ENCODE measurements around the gene PAK1. TPM values are rescaled to one million over a fixed set of nuclear protein-coding genes. Genes with fewer than 3 reads are reported as not detected.

The PAK1 gene
- total and polyA plus RNA-seq, 5 experiments from 2014 or later: 17.2 to 28.9 (median 24.2) TPM

GRCh38 chr11:77409046-77409445 is 64.8 kb downstream of the PAK1 start:
- H3K36me3 Mint-ChIP-seq: no peaks in the 10 kb centered on the region

DNA sequence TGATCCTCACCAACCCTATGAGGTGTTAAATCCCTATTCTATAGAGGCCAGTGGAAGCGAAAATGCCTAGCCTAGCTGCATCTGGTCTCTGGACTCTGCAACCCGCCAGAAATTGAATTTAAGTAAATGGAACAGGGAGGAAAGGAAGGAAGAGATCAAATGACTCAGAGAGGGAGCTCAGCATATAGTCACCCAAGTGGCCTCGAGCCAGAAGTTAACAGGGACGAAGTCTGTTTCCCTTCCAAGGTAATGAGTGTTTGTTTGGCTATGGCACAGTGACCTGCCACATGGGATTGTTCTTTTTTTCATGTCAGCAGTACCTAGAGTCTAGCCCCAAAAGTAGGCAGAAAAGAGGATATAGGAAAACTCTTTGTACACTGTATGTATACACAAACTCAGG is 66.3 kb downstream of the PAK1 start:
- Mint-ChIP-seq H3K4me3 (no peak overlapping the region), H3K9me3 (no peaks in the 10 kb centered on the region), H3K36me3 (peaks cover 0 to 3% (median 0%) of the 10 kb centered on the region in 3 donors), H3K27ac (peak overlapping the region in 4 of 10 donors; percentile 35 to 61 (median 43)), H3K27me3 (no peaks in the 10 kb centered on the region), H3K4me1 (peaks cover 43 to 62% (median 56%) of the 10 kb centered on the region in 4 donors)
- DNase-seq (no peak), ATAC-seq (no peak)
- POLR2A ChIA-PET: no interaction called here

More at GRCh38 chr11:77409046-77409445, 64.8 kb downstream of the PAK1 start:
- ATAC-seq: no peak
- Mint-ChIP-seq H3K4me1 (peaks cover 38 to 55% (median 51%) of the 10 kb centered on the region in 4 donors), H3K27ac (peak overlapping the region in 1 of 10 donors; percentile 66), H3K4me3 (no peak overlapping the region), H3K27me3 (no peaks in the 10 kb centered on the region), H3K9me3 (no peaks in the 10 kb centered on the region)
- no peak for DNase-seq
- POLR2A ChIA-PET: no interaction called here

- Mint-ChIP-seq H3K36me3 (peaks cover 0 to 3% (median 0%) of the 10 kb centered on the region in 3 donors), H3K9me3 (no peaks in the 10 kb centered on the region), H3K4me3 (peak overlapping the region in 1 of 10 donors; percentile 4), H3K27me3 (no peaks in the 10 kb centered on the region), H3K4me1 (peaks cover 42 to 63% (median 56%) of the 10 kb centered on the region in 4 donors), H3K27ac (peak overlapping the region in 3 of 10 donors; percentile 9 to 34 (median 12))
- POLR2A ChIA-PET: no interaction called here
- ATAC-seq: no peak
- no peak for DNase-seq
These were observed 67.5 kb downstream of the PAK1 start for GRCh38 chr11:77406396-77406795.

- Mint-ChIP-seq H3K4me3 (peak overlapping the region in 2 of 10 donors; percentile 2 to 30), H3K36me3 (peaks cover 0 to 8% (median 7%) of the 10 kb centered on the region in 3 donors), H3K4me1 (peaks cover 32 to 46% (median 38%) of the 10 kb centered on the region in 4 donors), H3K27ac (peak overlapping the region in 6 of 10 donors; percentile 6 to 41 (median 20)), H3K9me3 (no peaks in the 10 kb centered on the region), H3K27me3 (no peaks in the 10 kb centered on the region)
- DNase-seq: no peak
- ATAC-seq: no peak
- POLR2A ChIA-PET: no interaction called here
These were observed 70.7 kb downstream of the PAK1 start for GRCh38 chr11:77403211-77403610.

DNA sequence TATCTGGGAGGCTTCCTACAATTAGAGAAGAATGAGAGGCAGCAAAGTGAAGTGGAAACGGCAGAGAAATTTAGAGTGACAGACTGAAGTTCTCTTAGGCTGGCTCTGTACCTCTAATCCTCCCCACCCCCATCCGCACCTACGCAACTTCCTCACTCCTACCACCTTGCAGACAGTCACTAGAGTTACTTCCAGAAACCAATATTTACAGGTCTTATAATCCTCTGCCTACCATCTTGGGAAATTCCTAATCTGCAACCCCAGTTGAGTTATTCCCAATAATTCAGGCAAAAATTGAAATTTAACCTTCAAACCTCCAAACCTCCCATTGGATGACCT is 71.7 kb downstream of the PAK1 start:
- ATAC-seq (peak in 1 of 2 donors; percentile 71), DNase-seq (peak in 2 of 10 donors; percentile 32 to 37)
- POLR2A ChIA-PET: no interaction called here
- no peaks in the 10 kb centered on the region for H3K9me3 Mint-ChIP-seq
- peak overlapping the region in 5 of 10 donors; percentile 49 to 63 (median 52) for H3K27ac Mint-ChIP-seq
- peaks cover 24 to 36% (median 31%) of the 10 kb centered on the region in 4 donors for H3K4me1 Mint-ChIP-seq
- peaks cover 0 to 10% (median 9%) of the 10 kb centered on the region in 3 donors for H3K36me3 Mint-ChIP-seq
- no peaks in the 10 kb centered on the region for H3K27me3 Mint-ChIP-seq
- H3K4me3 Mint-ChIP-seq: peak overlapping the region in 2 of 10 donors; percentile 0 to 9

DNA sequence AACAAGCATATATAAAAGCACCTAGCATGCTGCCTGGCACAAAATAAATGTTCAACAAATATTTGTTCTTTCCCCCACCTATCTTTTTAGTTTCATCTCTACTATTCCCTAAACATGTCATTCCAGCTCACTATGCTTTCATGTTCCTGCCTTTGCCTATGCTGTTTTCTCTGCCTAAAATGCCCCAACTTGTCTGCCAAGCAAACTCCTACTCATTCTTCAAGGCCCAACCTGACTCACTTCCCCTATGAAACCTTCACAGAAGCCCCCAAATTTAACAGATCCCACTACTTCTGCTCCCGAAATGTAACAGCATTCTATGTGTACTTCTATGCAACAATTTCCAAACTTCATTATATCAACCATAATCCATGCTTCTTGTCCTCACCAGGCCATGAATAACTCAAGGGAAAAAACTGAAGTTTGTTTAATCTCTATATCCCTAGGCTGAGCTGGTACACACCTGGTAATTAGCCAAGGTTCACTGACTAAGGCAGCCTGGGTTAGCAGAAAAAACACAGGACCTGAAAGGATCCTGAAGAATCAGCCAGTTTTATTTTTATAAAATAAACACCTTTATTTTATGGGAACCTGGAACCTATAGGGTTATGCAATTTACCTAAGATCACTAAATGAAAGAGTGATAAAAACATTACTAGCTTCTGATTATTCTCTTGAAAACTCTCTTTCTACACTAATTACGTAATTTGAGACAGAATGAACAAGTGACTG is 72.2 kb downstream of the PAK1 start:
- Mint-ChIP-seq H3K4me1 (peaks cover 23 to 33% (median 30%) of the 10 kb centered on the region in 4 donors), H3K4me3 (peak overlapping the region in 1 of 10 donors; percentile 39), H3K36me3 (peaks cover 0 to 10% (median 9%) of the 10 kb centered on the region in 3 donors), H3K27ac (peak overlapping the region in 7 of 10 donors; percentile 19 to 63 (median 52)), H3K27me3 (no peaks in the 10 kb centered on the region), H3K9me3 (no peaks in the 10 kb centered on the region)
- POLR2A ChIA-PET: interaction anchor here (1.9 kb wide), 1 partner anchor 10 kb away, joined by 7 read pairs; no protein-coding TSS in a partner anchor
- ATAC-seq (no peak), DNase-seq (no peak)

DNA sequence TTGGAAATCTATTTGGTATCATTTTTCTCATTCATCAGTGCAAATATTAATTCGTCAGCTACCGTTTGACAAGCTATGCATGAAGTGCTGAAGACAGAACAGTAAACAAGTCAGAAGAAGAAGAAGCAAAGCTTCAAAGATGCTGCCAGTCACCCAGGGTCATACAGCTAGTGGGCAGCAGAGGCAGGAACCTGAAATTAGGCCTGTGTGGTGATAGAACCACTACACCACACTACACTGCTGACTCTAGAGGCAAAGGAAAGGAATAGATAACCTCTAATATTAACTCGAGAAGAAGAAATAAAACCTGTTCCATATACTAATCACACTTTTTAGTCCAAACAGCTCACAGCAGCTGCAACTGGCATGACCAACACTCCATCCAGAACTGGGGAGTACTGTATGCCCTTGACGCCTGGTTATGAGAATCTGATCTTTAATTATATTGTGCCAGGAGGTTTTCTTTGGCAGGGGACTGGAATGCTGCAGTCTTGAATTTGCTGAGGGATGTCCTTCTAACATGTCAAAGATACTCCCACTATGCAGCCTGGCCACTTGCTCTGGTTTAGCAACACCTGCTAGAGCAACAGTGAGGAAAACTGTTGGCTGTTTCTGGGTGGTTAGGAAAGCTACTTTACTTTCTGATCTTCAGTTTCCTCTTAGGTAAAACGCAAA is 73.0 kb downstream of the PAK1 start:
- Mint-ChIP-seq H3K27me3 (no peaks in the 10 kb centered on the region), H3K4me3 (no peak overlapping the region), H3K36me3 (peaks cover 0 to 10% (median 9%) of the 10 kb centered on the region in 3 donors), H3K4me1 (peaks cover 23 to 33% (median 30%) of the 10 kb centered on the region in 4 donors), H3K27ac (peak overlapping the region in 1 of 10 donors; percentile 19), H3K9me3 (no peaks in the 10 kb centered on the region)
- DNase-seq (no peak), ATAC-seq (no peak)
- POLR2A ChIA-PET: interaction anchor here (1.9 kb wide), 1 partner anchor 11 kb away, joined by 7 read pairs; no protein-coding TSS in a partner anchor

GRCh38 chr11:77400271-77400670 is 73.6 kb downstream of the PAK1 start:
- Mint-ChIP-seq H3K4me3 (no peak overlapping the region), H3K27me3 (no peaks in the 10 kb centered on the region), H3K27ac (no peak overlapping the region), H3K4me1 (peaks cover 23 to 33% (median 30%) of the 10 kb centered on the region in 4 donors), H3K9me3 (no peaks in the 10 kb centered on the region), H3K36me3 (peaks cover 0 to 10% (median 9%) of the 10 kb centered on the region in 3 donors)
- ATAC-seq: no peak
- POLR2A ChIA-PET: interaction anchor here (1.9 kb wide), 1 partner anchor 12 kb away, joined by 7 read pairs; no protein-coding TSS in a partner anchor
- DNase-seq: no peak

GRCh38 chr11:77397631-77398030 is 76.3 kb downstream of the PAK1 start:
- POLR2A ChIA-PET: no interaction called here
- Mint-ChIP-seq H3K27me3 (no peaks in the 10 kb centered on the region), H3K4me3 (no peak overlapping the region), H3K9me3 (no peaks in the 10 kb centered on the region), H3K36me3 (peaks cover 0 to 11% (median 7%) of the 10 kb centered on the region in 3 donors), H3K27ac (no peak overlapping the region), H3K4me1 (peaks cover 11 to 20% (median 20%) of the 10 kb centered on the region in 4 donors)
- no peak for ATAC-seq
- DNase-seq: no peak

GRCh38 chr11:77396911-77397310 is 77.0 kb downstream of the PAK1 start:
- POLR2A ChIA-PET: no interaction called here
- H3K4me1 Mint-ChIP-seq: peaks cover 5 to 16% (median 13%) of the 10 kb centered on the region in 4 donors
- H3K27me3 Mint-ChIP-seq: no peaks in the 10 kb centered on the region

GRCh38 chr11:77396305-77396704 is 77.6 kb downstream of the PAK1 start:
- Mint-ChIP-seq H3K4me1 (peaks cover 1 to 12% (median 8%) of the 10 kb centered on the region in 4 donors), H3K4me3 (no peak overlapping the region), H3K36me3 (peaks cover 4 to 23% (median 8%) of the 10 kb centered on the region in 3 donors), H3K27me3 (no peaks in the 10 kb centered on the region), H3K27ac (no peak overlapping the region), H3K9me3 (no peaks in the 10 kb centered on the region)
- ATAC-seq: no peak
- DNase-seq: no peak
- POLR2A ChIA-PET: no interaction called here

More at GRCh38 chr11:77396911-77397310, 77.0 kb downstream of the PAK1 start:
- H3K27ac Mint-ChIP-seq: no peak overlapping the region
- no peak overlapping the region for H3K4me3 Mint-ChIP-seq
- no peak for DNase-seq
- H3K36me3 Mint-ChIP-seq: peaks cover 0 to 17% (median 8%) of the 10 kb centered on the region in 3 donors
- H3K9me3 Mint-ChIP-seq: no peaks in the 10 kb centered on the region
- ATAC-seq: no peak

GRCh38 chr11:77395460-77396173 is 78.3 kb downstream of the PAK1 start:
- ATAC-seq (no peak), DNase-seq (no peak)
- POLR2A ChIA-PET: no interaction called here
- Mint-ChIP-seq H3K4me1 (peaks cover 0 to 9% (median 4%) of the 10 kb centered on the region in 4 donors), H3K36me3 (peaks cover 7 to 29% (median 11%) of the 10 kb centered on the region in 3 donors), H3K27me3 (no peaks in the 10 kb centered on the region), H3K27ac (no peak overlapping the region), H3K9me3 (no peaks in the 10 kb centered on the region), H3K4me3 (no peak overlapping the region)
